IMR-90 (cell line): ENCODE data around the gene CEBPA. TPM values are rescaled to one million over a fixed set of nuclear protein-coding genes. Genes with fewer than 3 reads are reported as not detected.

Experiments
- ATAC-seq: fragments of 200-7000 bp; cut with Tn5 transposase; 2 replicates; pipeline ENCODE4 v1.9.1; 2020; ENCODE audit warnings: low read depth, mild to moderate bottlenecking, moderate library complexity
- BruUV-seq: library from RNA; stranded (reverse); fragments of 400-500 nt; replicated peaks from 2 replicates; lab custom pipeline; 2021; lab: Mats Ljungman, UMichigan
- CTCF ChIA-PET: fragments of 300-600 bp; formaldehyde crosslinking; extraction: SDS; loops from one replicate; lab custom pipeline; 2021; ENCODE audit warnings: antibody characterized with exemption; lab: Yijun Ruan, JAX
- POLR2A ChIA-PET: fragments of 300-600 bp; sonication (Branson Sonifier 250); formaldehyde crosslinking; loops from one replicate; lab custom pipeline; 2022; ENCODE audit warnings: antibody characterized with exemption; ENCODE audit not compliant: unreplicated experiment; lab: Charles Lee
- DNase-seq: peaks from one replicate; pipeline ENCODE4 v3.0.0; 2013
- H2AFZ ChIP-seq: replicated peaks from 2 replicates; pipeline ENCODE3; 2013; ENCODE audit warnings: low read length, mild to moderate bottlenecking; ENCODE audit not compliant: poor library complexity
- H2AK5ac ChIP-seq: 2 replicates; pipeline ENCODE4 v1.6.1; 2013; ENCODE audit warnings: low read depth, low read length, inconsistent platforms
- H2AK9ac ChIP-seq: replicated peaks from 2 replicates; pipeline ENCODE3; 2013; ENCODE audit warnings: mild to moderate bottlenecking, low read depth, low read length, moderate library complexity; ENCODE audit not compliant: poor library complexity
- H2BK120ac ChIP-seq: 2 replicates; pipeline ENCODE4 v1.6.1; 2013; ENCODE audit warnings: low read depth, low read length, inconsistent platforms
- H2BK15ac ChIP-seq: 3 replicates; pipeline ENCODE4 v1.6.1; 2013; ENCODE audit warnings: low read depth, low read length, inconsistent platforms
- H2BK20ac ChIP-seq: 2 replicates; pipeline ENCODE4 v1.6.1; 2013; ENCODE audit warnings: low read depth, mild to moderate bottlenecking, inconsistent platforms, low read length, moderate library complexity
- H2BK5ac ChIP-seq: 2 replicates; pipeline ENCODE4 v1.6.1; 2013; ENCODE audit warnings: mild to moderate bottlenecking, low read depth, low read length, inconsistent platforms; ENCODE audit not compliant: poor library complexity, severe bottlenecking
- H3K14ac ChIP-seq: replicated peaks from 2 replicates; pipeline ENCODE4 v1.6.1; 2013; ENCODE audit warnings: low read depth, low read length, inconsistent platforms
- H3K18ac ChIP-seq: 2 replicates; pipeline ENCODE4 v1.6.1; 2013; ENCODE audit warnings: low read depth, low read length, control low read depth
- H3K23ac ChIP-seq: 2 replicates; pipeline ENCODE4 v1.6.1; 2013; ENCODE audit warnings: low read depth, low read length, inconsistent platforms
- H3K27ac ChIP-seq: 2 replicates; pipeline ENCODE4 v1.5.1; 2013; ENCODE audit warnings: mild to moderate bottlenecking, control low read depth, low read length; ENCODE audit not compliant: insufficient read depth
- H3K27me3 ChIP-seq: 2 replicates; pipeline ENCODE4 v1.6.1; 2013; ENCODE audit warnings: low read length; ENCODE audit not compliant: control insufficient read depth, insufficient read depth
- H3K36me3 ChIP-seq: 2 replicates; pipeline ENCODE4 v1.6.1; 2013; ENCODE audit warnings: low read length, mixed read lengths; ENCODE audit not compliant: control insufficient read depth, insufficient read depth
- H3K4ac ChIP-seq: 2 replicates; pipeline ENCODE4 v1.6.1; 2013; ENCODE audit warnings: low read depth, low read length, inconsistent platforms
- H3K4me1 ChIP-seq: 2 replicates; pipeline ENCODE4 v1.6.1; 2013; ENCODE audit warnings: low read length, mixed read lengths; ENCODE audit not compliant: control insufficient read depth, insufficient read depth
- H3K4me2 ChIP-seq: 2 replicates; pipeline ENCODE4 v1.6.1; 2013; ENCODE audit warnings: low read depth, mild to moderate bottlenecking, control low read depth, low read length, moderate library complexity
- H3K4me3 ChIP-seq: 2 replicates; pipeline ENCODE4 v1.5.1; 2013; ENCODE audit warnings: low read depth, mild to moderate bottlenecking, control low read depth, low read length, moderate library complexity; ENCODE audit not compliant: insufficient read depth
- H3K56ac ChIP-seq: 2 replicates; pipeline ENCODE4 v1.6.1; 2013; ENCODE audit warnings: low read length, inconsistent platforms; ENCODE audit not compliant: insufficient read depth; ENCODE audit errors: extremely low read depth
- H3K79me1 ChIP-seq, 2 experiments: 2 replicates each; pipeline ENCODE4 v1.6.1; 2013; ENCODE audit warnings: low read length in 2 of 2, inconsistent platforms in 1 of 2, low read depth in 1 of 2
- H3K9ac ChIP-seq: 2 replicates; pipeline ENCODE4 v1.6.1; 2013; ENCODE audit warnings: low read depth, low read length, control low read depth
- H3K9me1 ChIP-seq: 2 replicates; pipeline ENCODE4 v1.6.1; 2013; ENCODE audit warnings: low read length, inconsistent platforms; ENCODE audit not compliant: insufficient read depth
- H3K9me3 ChIP-seq: 2 replicates; pipeline ENCODE4 v1.6.1; 2013; ENCODE audit warnings: low read length; ENCODE audit not compliant: control insufficient read depth, insufficient read depth
- H4K20me1 ChIP-seq: 2 replicates; pipeline ENCODE4 v1.6.1; 2013; ENCODE audit warnings: low read length, inconsistent platforms; ENCODE audit not compliant: insufficient read depth
- H4K5ac ChIP-seq: 2 replicates; pipeline ENCODE4 v1.6.1; 2013; ENCODE audit warnings: mild to moderate bottlenecking, low read depth, low read length, control low read depth
- H4K8ac ChIP-seq, 2 experiments: 2 replicates each; pipeline ENCODE4 v1.6.1; 2013; ENCODE audit warnings: low read depth in 2 of 2, low read length in 2 of 2, control low read depth in 1 of 2, inconsistent platforms in 1 of 2
- H4K91ac ChIP-seq: 2 replicates; pipeline ENCODE4 v1.6.1; 2013; ENCODE audit warnings: low read depth, low read length, inconsistent platforms; ENCODE audit not compliant: insufficient read depth
- CEBPB ChIP-seq: IDR thresholded peaks from 2 replicates; pipeline ENCODE4 v1.6.1; 2012; ENCODE audit warnings: low read depth, low read length, improper control_type of control experiment
- RAD21 ChIP-seq: IDR thresholded peaks from 2 replicates; pipeline ENCODE4 v1.6.1; 2012; ENCODE audit warnings: low read length, improper control_type of control experiment
- WGBS, 2 experiments: methylation state at CpG; one replicate each; pipeline versions ENCODE4 v1.1.5 to v1.1.7; 2013; ENCODE audit warnings: missing lambda C conversion rate in 2 of 2; ENCODE audit not compliant: insufficient read length in 1 of 2; ENCODE audit errors: extremely low coverage in 2 of 2; 5-methylcytosine and 5-hydroxymethylcytosine counted together
- dilution Hi-C: fragments of 300-500 bp; cut with HindIII; formaldehyde crosslinking; loops from one replicate; pipeline ENCODE4 v1.14.3; 2018; ENCODE audit warnings: low sequenced_read_pairs; ENCODE audit not compliant: unreplicated experiment
- in situ Hi-C: fragments of 300-500 bp; cut with MboI; formaldehyde crosslinking; loops from 3 replicates; pipeline ENCODE4 v1.14.3; 2019; ENCODE audit warnings: low sequenced_read_pairs, inconsistent platforms, mixed read lengths
- intact Hi-C: fragments of 100-400 bp; cut with micrococcal nuclease; formaldehyde crosslinking; loops from 2 replicates; pipeline ENCODE4 v1.10.0; 2022
- polyA plus RNA-seq, 3 experiments: library from polyadenylated mRNA; depleted of rRNA; stranded (reverse); fragments of >200 nt; gene quantifications; 2 replicates each; pipeline ENCODE4 v1.2.3, GENCODE V29; 2012; ENCODE audit warnings: low replicate concordance in 1 of 3
- total RNA-seq: library from RNA; depleted of rRNA; stranded (reverse); fragments of >200 nt; gene quantifications from 2 replicates; pipeline ENCODE4 v1.2.3, GENCODE V29; 2012

Gene CEBPA
- total and polyA plus RNA-seq, 2 of the 4 experiments (the other 2 are of a cell fraction) = under 0.01 to 0.09 TPM

GRCh38 chr19:33251076-33251475 lies 51.3 kb downstream of the CEBPA start:
- Histone ChIP-seq H3K9me1 (0 out of 2 replicates have a peak, but pooled peaks cover 12% of the 10 kb centered on the region), H2BK5ac (no peak overlapping the region), H3K9ac (no peak overlapping the region), H3K4me1 (no peaks in the 10 kb centered on the region), H2AK5ac (no peak overlapping the region), H3K4me3 (no peak overlapping the region), H3K4me2 (no peak overlapping the region), H4K8ac (no peak overlapping the region), H2BK15ac (no peak overlapping the region), H4K5ac (no peak overlapping the region), H4K91ac (no peak overlapping the region), H2BK120ac (no peak overlapping the region), H2AFZ (no peak overlapping the region), H3K27me3 (peaks cover 7% of the 10 kb centered on the region), H3K4ac (no peak overlapping the region), H3K56ac (no peak overlapping the region), H3K36me3 (no peaks in the 10 kb centered on the region), H3K27ac (no peak overlapping the region), H3K18ac (no peak overlapping the region), H2BK20ac (no peak overlapping the region), H4K20me1 (no peaks in the 10 kb centered on the region), H3K14ac (no peak overlapping the region), H3K9me3 (no peaks in the 10 kb centered on the region), H3K23ac (no peak overlapping the region), H2AK9ac (no peak overlapping the region), H3K79me1 (no peaks in the 10 kb centered on the region)
- WGBS, 2 experiments = no CpG with 5 or more reads among the region's 12 CpGs
- dilution Hi-C loops = no loop called here
- intact Hi-C loops = no loop called here
- in situ Hi-C loops = no loop called here
- CTCF ChIA-PET = interaction anchor here (0.5 kb wide), 1 partner anchor 796 kb away, joined by 6 read pairs; no protein-coding TSS in a partner anchor
- POLR2A ChIA-PET = no interaction called here
- no peak for DNase-seq
- no TSS peak for BruUV-seq
- TF ChIP-seq CEBPB (no peak), RAD21 (no peak)
- ATAC-seq = no peak
